Right lobe of liver (tissue), 4 donors: ENCODE data around the gene SPIN1.

Source experiments
- CTCF ChIP-seq, 4 donors: fragments of 200-600 bp in 3 of 4; fragments of 450-650 bp in 1 of 4; IDR thresholded peaks; one replicate each; pipeline versions ENCODE4 v1.5.1 to v1.8.0; 2016 to 2022; ENCODE audit warnings: antibody characterized with exemption in 4 of 4, mild to moderate bottlenecking in 2 of 4
- POLR2A ChIP-seq: fragments of 450-650 bp; IDR thresholded peaks from one replicate; pipeline ENCODE4 v1.6.1; 2017; ENCODE audit warnings: antibody characterized with exemption, mild to moderate bottlenecking
- donor health status: DM: no; HTN: no; CAD: no.
- donor health status: DM: no; HTN: no; CAD: no.
- donor health status: DM: no; HTN: yes; CAD: no.

GRCh38 chr9:88359974-88360373, 28.3 kb upstream of the SPIN1 start:
- TF ChIP-seq CTCF (IDR thresholded peaks at IDR 0.05): no peak
- TF ChIP-seq POLR2A: no peak
